Osteocyte (in vitro differentiated cells): ENCODE data around the gene COLEC12. TPM values are rescaled to one million over a fixed set of nuclear protein-coding genes. Genes with fewer than 3 reads are reported as not detected.

Experiments used
- DNase-seq: peaks from one replicate; pipeline ENCODE4 v3.0.0; 2021; ENCODE audit warnings: mixed read lengths; ENCODE audit not compliant: unreplicated experiment; ENCODE audit errors: extremely low spot score
- H3K27ac Mint-ChIP-seq: one replicate; pipeline ENCODE4 v1.8.0; 2021; ENCODE audit warnings: mild to moderate bottlenecking, mixed read lengths; ENCODE audit not compliant: unreplicated experiment
- H3K27me3 Mint-ChIP-seq: one replicate; pipeline ENCODE4 v1.8.0; 2021; ENCODE audit warnings: mixed read lengths; ENCODE audit not compliant: unreplicated experiment
- H3K36me3 Mint-ChIP-seq: one replicate; pipeline ENCODE4 v1.8.0; 2021; ENCODE audit warnings: mixed read lengths; ENCODE audit not compliant: unreplicated experiment
- H3K4me1 Mint-ChIP-seq: one replicate; pipeline ENCODE4 v1.8.0; 2021; ENCODE audit warnings: mixed read lengths; ENCODE audit not compliant: unreplicated experiment
- H3K4me3 Mint-ChIP-seq: one replicate; pipeline ENCODE4 v1.8.0; 2021; ENCODE audit warnings: mild to moderate bottlenecking, moderate library complexity, mixed read lengths; ENCODE audit not compliant: unreplicated experiment
- H3K9me3 Mint-ChIP-seq: one replicate; pipeline ENCODE4 v1.8.0; 2021; ENCODE audit warnings: mixed read lengths; ENCODE audit not compliant: unreplicated experiment
- CTCF ChIP-seq: fragments of 200-600 bp; sonication (generic); IDR thresholded peaks from 2 replicates; pipeline ENCODE4 v1.5.0; 2021; ENCODE audit warnings: antibody characterized with exemption, mild to moderate bottlenecking, moderate library complexity
- total RNA-seq: library from RNA; stranded (reverse); gene quantifications from 2 replicates; pipeline ENCODE4 v1.2.1, GENCODE V29; 2021

Gene COLEC12
- total RNA-seq, 1 donor from 2014 or later = 113 TPM

- peaks cover 49% of the 10 kb centered on the region for H3K4me1 Mint-ChIP-seq
- peaks cover 4% of the 10 kb centered on the region for H3K9me3 Mint-ChIP-seq
- no peak overlapping the region for H3K4me3 Mint-ChIP-seq
- no peak for DNase-seq
- H3K27ac Mint-ChIP-seq = no peak overlapping the region
- peaks cover 18% of the 10 kb centered on the region for H3K36me3 Mint-ChIP-seq
- no peak for TF ChIP-seq CTCF
- H3K27me3 Mint-ChIP-seq = no peaks in the 10 kb centered on the region
Measured at GRCh38 chr18:449374-449773, 51.1 kb downstream of the COLEC12 start.

- Mint-ChIP-seq H3K4me3 (no peak overlapping the region), H3K9me3 (peaks cover 4% of the 10 kb centered on the region), H3K36me3 (peaks cover 20% of the 10 kb centered on the region), H3K27ac (no peak overlapping the region), H3K4me1 (peaks cover 38% of the 10 kb centered on the region), H3K27me3 (no peaks in the 10 kb centered on the region)
- DNase-seq = no peak
- no peak for TF ChIP-seq CTCF
Measured at GRCh38 chr18:448116-448790, 52.2 kb downstream of the COLEC12 start.

- Mint-ChIP-seq H3K36me3 (peaks cover 20% of the 10 kb centered on the region), H3K4me3 (no peak overlapping the region), H3K9me3 (peaks cover 4% of the 10 kb centered on the region), H3K4me1 (peaks cover 29% of the 10 kb centered on the region), H3K27me3 (no peaks in the 10 kb centered on the region), H3K27ac (no peak overlapping the region)
- no peak for DNase-seq
- no peak for TF ChIP-seq CTCF
Measured at GRCh38 chr18:446941-447560, 53.5 kb downstream of the COLEC12 start.

DNA sequence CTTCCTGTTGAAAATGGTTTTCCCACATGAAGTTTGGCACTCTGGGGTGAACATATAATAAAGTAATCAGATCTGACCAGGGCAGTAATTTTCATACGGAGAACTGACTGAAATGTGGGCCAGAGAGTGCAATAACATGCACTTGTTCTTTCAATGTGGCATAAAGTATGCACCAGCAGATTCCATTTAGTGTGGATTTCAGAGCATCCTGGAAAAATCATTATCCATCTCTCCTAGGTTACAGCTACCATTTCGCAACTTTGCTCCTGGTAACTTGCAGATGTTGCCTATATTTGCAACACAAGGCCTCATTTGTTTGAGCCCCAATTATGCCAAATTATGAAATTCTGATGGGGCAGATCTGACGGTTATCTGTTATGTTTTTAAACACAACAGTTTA is 55.4 kb downstream of the COLEC12 start:
- H3K36me3 Mint-ChIP-seq = peaks cover 7% of the 10 kb centered on the region
- H3K9me3 Mint-ChIP-seq = no peaks in the 10 kb centered on the region
- no peak overlapping the region for H3K4me3 Mint-ChIP-seq
- H3K27ac Mint-ChIP-seq = no peak overlapping the region
- DNase-seq = no peak
- H3K27me3 Mint-ChIP-seq = no peaks in the 10 kb centered on the region
- peaks cover 28% of the 10 kb centered on the region for H3K4me1 Mint-ChIP-seq
- no peak for TF ChIP-seq CTCF

DNA sequence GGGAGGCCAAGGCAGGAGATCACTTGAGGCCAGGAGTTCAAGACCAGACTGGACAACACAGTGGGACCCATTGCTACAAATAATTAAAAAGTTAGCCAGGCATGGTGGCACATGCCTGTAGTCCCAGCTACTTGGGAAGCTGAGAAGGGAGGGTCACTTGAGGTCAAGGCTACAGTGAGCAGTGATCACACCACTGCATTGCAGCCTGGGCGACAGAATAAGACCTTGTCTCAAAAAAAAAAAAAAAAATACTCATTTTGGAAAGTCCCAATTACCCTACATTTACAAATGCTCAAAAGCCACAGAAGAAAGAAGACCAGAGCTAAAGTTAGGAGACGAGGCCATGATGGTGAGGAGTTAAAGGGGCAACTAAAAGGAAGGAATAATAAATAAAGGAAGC is 61.9 kb downstream of the COLEC12 start:
- Mint-ChIP-seq H3K9me3 (peaks cover 8% of the 10 kb centered on the region), H3K4me1 (peaks cover 20% of the 10 kb centered on the region), H3K4me3 (no peak overlapping the region), H3K27me3 (no peaks in the 10 kb centered on the region), H3K36me3 (peaks cover 3% of the 10 kb centered on the region), H3K27ac (no peak overlapping the region)
- DNase-seq = no peak
- no peak for TF ChIP-seq CTCF
